ENCODE data around the gene BMP10.

The BMP10 gene

DNA sequence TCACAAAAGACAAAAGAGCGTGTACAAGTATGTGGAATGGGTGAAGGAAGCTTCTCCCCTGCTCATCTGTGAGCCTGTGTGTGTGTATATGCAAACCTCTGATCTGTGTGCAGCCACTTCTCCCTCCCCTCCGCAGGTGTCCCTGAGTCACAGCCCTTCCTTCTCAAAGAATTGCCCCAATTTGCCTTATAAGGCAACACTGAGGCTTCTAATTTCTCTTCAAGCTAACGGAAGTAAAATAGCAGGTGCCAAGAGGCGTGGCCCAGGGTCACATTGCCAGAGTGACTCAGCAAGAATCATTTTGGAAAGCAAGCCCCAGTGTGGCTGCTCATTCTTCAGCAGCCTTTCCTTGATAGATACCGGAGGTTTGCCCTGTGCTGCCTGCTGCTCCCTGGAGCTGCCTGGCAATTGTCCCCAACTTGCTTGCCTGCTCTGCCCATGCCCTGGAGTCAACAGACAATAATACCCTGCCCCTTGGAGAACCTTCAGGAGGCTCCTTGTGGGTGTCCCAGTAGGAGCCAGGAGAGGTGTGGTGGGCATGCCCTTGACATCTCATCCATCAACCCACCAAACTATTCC is 37.3 kb upstream of the BMP10 start:
- TF ChIP-seq, protein P1, sequence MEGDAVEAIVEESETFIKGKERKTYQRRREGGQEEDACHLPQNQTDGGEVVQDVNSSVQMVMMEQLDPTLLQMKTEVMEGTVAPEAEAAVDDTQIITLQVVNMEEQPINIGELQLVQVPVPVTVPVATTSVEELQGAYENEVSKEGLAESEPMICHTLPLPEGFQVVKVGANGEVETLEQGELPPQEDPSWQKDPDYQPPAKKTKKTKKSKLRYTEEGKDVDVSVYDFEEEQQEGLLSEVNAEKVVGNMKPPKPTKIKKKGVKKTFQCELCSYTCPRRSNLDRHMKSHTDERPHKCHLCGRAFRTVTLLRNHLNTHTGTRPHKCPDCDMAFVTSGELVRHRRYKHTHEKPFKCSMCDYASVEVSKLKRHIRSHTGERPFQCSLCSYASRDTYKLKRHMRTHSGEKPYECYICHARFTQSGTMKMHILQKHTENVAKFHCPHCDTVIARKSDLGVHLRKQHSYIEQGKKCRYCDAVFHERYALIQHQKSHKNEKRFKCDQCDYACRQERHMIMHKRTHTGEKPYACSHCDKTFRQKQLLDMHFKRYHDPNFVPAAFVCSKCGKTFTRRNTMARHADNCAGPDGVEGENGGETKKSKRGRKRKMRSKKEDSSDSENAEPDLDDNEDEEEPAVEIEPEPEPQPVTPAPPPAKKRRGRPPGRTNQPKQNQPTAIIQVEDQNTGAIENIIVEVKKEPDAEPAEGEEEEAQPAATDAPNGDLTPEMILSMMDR (IDR thresholded peaks at IDR 0.05; ENCODE audit: low read depth, low read length, missing control alignments) = no peak
- H3K4me3 ChIP-seq (ENCODE audit: low read depth, low read length) = no peak overlapping the region; the same call in 1 of the 2 replicates
- DNase-seq (ENCODE audit: low read depth) = peak; percentile 95

DNA sequence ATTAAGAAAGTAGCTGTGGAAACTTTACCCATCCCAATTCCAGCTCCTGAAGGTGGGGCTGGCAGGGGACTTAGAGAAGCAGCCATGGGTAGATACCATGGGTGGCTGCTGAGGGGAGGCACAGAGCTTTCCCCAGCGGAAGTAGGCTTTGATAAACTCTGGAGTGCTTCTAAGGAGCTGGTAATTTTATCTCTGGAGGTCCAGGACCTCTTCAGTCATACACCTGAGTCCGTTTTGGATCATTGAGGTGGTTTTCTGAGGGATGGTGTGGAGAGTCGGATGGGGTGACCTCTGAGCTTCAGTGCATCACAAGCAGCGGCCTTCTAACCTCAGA is 36.7 kb upstream of the BMP10 start:
- TF ChIP-seq, protein P1 (IDR thresholded peaks at IDR 0.05; ENCODE audit: low read depth, low read length, missing control alignments) = no peak
- DNase-seq (ENCODE audit: low read depth) = no peak
- no peak overlapping the region for H3K4me3 ChIP-seq (ENCODE audit: low read depth, low read length)

DNA sequence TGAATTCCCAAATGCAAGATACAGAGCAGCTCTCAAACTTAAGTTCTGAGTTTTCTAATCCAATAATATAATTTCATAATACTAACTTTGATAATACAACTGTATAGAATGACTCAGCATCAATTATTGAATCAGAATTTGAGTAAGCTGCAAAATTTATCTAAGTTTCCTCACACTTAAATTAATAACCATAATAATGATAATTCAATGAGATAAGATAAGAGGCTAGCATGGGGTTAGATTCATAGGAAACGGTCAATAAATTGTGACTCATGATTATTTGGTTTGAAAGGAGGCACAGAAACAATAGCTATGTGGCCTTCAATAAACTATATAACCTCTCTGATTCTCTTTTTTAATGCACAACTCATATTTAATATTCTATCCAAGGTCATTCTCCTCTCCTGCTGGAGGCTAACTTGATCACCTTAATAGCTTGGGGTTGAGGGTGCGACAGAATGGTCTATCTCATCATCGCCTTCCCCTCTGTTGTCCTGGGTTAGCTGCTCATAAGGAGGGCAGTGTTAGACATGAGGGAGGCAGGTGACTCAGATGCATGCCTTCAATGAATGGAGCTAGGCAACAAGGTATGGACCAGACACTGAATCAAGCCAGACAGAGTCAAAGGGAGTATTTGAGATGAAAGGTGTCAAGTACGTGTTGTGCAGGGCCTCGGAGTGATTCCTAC is 36.2 kb upstream of the BMP10 start:
- no peak for DNase-seq (ENCODE audit: low read depth)

DNA sequence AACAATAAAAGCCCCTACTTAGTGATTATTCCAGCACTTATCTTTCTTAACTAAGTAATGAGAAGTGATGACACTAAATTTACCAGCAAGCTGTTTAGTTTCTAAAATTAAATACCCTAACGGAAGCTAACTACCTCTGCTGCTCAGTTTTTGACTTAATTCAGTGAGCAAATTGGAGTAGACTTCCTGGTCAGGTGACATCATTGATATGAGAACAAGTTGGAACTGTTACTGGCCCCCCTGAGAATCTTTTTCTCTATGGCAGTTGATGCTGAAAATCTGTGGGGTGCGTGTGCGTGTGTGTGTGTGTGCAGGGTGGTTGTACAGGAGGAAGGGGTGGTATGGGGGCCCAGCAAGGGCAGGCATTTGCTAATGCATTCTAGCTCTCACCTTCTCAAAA is 35.5 kb upstream of the BMP10 start:
- no peak overlapping the region for H3K4me3 ChIP-seq (ENCODE audit: low read depth, low read length)
- no peak for DNase-seq (ENCODE audit: low read depth)
- TF ChIP-seq, protein P1 (IDR thresholded peaks at IDR 0.05; ENCODE audit: low read depth, low read length, missing control alignments) = no peak

More for the DNA sequence above, 36.2 kb upstream of the BMP10 start:
- TF ChIP-seq, protein P1 (IDR thresholded peaks at IDR 0.05; ENCODE audit: low read depth, low read length, missing control alignments) = no peak
- no peak overlapping the region for H3K4me3 ChIP-seq (ENCODE audit: low read depth, low read length)

DNA sequence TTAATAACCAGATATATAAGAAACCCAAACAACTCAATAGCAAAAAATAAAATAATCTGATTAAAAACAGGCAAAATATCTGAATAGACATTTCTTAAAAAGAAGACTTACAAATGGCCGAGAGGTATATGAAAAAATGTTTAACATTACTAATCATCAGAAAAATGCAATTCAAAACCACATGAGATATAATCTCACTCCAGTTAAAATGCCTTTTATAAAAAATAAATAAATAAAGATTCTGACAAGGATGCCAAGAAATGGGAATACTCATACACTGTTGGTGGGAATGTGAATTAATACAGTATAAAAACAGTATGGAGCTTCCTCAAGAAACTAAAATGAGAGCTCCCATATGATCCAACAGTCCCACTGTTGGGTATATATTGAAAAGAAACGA is 33.9 kb upstream of the BMP10 start:
- H3K4me3 ChIP-seq (ENCODE audit: low read depth, low read length) = no peak overlapping the region
- no peak for DNase-seq (ENCODE audit: low read depth)
- TF ChIP-seq, protein P1 (IDR thresholded peaks at IDR 0.05; ENCODE audit: low read depth, low read length, missing control alignments) = no peak

DNA sequence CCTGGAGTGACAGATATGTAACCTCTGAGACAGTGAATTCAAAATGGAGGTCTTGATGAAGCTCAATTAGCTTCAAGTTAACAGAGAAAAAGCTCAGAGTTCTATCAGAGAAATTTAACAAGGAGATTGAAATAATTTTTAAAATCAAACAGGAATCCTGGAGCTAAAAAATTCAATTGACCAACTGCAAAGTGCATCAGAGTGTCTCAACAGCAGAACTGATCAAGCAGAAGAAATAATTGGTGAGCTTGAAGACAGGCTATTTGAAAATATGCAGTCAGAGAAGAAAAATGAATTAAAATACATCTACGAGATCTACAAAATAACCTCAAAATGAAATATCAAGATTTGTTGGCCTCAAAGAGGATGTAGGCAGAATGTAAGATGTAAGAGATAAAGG is 30.4 kb upstream of the BMP10 start:
- DNase-seq (ENCODE audit: low read depth) = no peak
- H3K4me3 ChIP-seq (ENCODE audit: low read depth, low read length) = no peak overlapping the region
- TF ChIP-seq, protein P1 (IDR thresholded peaks at IDR 0.05; ENCODE audit: low read depth, low read length, missing control alignments) = no peak

DNA sequence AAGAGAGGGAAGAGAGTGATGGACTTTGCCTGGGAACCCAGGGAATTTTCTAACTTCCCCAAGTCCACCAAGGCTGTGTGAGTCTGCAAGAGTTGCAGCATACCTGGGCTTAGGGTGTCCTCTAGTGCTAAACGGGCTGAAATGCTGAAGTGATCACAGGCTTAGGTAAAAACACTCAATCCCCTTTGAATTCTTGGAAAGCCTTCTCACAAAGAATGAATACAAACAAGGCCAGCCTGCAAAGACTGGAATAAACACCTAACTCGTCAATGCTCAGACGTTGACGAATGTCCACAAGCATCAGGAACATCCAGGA is 30.0 kb upstream of the BMP10 start:
- no peak for DNase-seq (ENCODE audit: low read depth)
- no peak overlapping the region for H3K4me3 ChIP-seq (ENCODE audit: low read depth, low read length)
- TF ChIP-seq, protein P1 (IDR thresholded peaks at IDR 0.05; ENCODE audit: low read depth, low read length, missing control alignments) = peak; percentile 61
